ENCODE measurements around the gene POC1B.

Gene POC1B

GRCh38 chr12:89567691-89568239 is 41.9 kb upstream of the POC1B start:
- TF ChIP-seq CTCF (IDR thresholded peaks at IDR 0.05; ENCODE audit: insufficient read depth, low read depth, low read length, missing control alignments), result no peak
- H3K4me3 ChIP-seq (ENCODE audit: low read length), result no peak overlapping the region
- DNase-seq (ENCODE audit: low read depth), result peak; percentile 84

- no peak overlapping the region for H3K4me3 ChIP-seq (ENCODE audit: low read length)
- no peak for TF ChIP-seq CTCF (IDR thresholded peaks at IDR 0.05; ENCODE audit: insufficient read depth, low read depth, low read length, missing control alignments)
- DNase-seq (ENCODE audit: low read depth), result peak; percentile 95
Observed at GRCh38 chr12:89566615-89567014, 40.8 kb upstream of the POC1B start.

GRCh38 chr12:89565002-89565401 is 39.2 kb upstream of the POC1B start:
- no peak for DNase-seq (ENCODE audit: low read depth)
- H3K4me3 ChIP-seq (ENCODE audit: low read length), result no peak overlapping the region
- no peak for TF ChIP-seq CTCF (IDR thresholded peaks at IDR 0.05; ENCODE audit: insufficient read depth, low read depth, low read length, missing control alignments)

- no peak overlapping the region for H3K4me3 ChIP-seq (ENCODE audit: low read length)
- TF ChIP-seq CTCF (IDR thresholded peaks at IDR 0.05; ENCODE audit: insufficient read depth, low read depth, low read length, missing control alignments), result no peak
- no peak for DNase-seq (ENCODE audit: low read depth)
Observed at GRCh38 chr12:89559753-89560152, 33.9 kb upstream of the POC1B start.

- no peak for DNase-seq (ENCODE audit: low read depth)
- no peak overlapping the region for H3K4me3 ChIP-seq (ENCODE audit: low read length)
- no peak for TF ChIP-seq CTCF (IDR thresholded peaks at IDR 0.05; ENCODE audit: insufficient read depth, low read depth, low read length, missing control alignments)
Observed at GRCh38 chr12:89556976-89557375, 31.1 kb upstream of the POC1B start.

GRCh38 chr12:89552376-89552775 is 26.5 kb upstream of the POC1B start:
- no peak overlapping the region for H3K4me3 ChIP-seq (ENCODE audit: low read length)
- peak; percentile 55 for DNase-seq (ENCODE audit: low read depth)
- no peak for TF ChIP-seq CTCF (IDR thresholded peaks at IDR 0.05; ENCODE audit: insufficient read depth, low read depth, low read length, missing control alignments)

GRCh38 chr12:89551747-89552146 is 25.9 kb upstream of the POC1B start:
- no peak for DNase-seq (ENCODE audit: low read depth)
- H3K4me3 ChIP-seq (ENCODE audit: low read length), result no peak overlapping the region
- TF ChIP-seq CTCF (IDR thresholded peaks at IDR 0.05; ENCODE audit: insufficient read depth, low read depth, low read length, missing control alignments), result no peak
